HG02885 (cell line): ENCODE results near the gene LIPE.

Experiments
- ATAC-seq: cut with Tn5 transposase; IDR thresholded peaks from one replicate; pipeline ENCODE4 v1.9.1; 2021; ENCODE audit warnings: mild to moderate bottlenecking; ENCODE audit not compliant: unreplicated experiment, poor library complexity

The LIPE gene

GRCh38 chr19:42388851-42389489 is 38.2 kb downstream of the LIPE start:
- no peak for ATAC-seq

- ATAC-seq, result peak; percentile 42
These were observed 40.0 kb downstream of the LIPE start for GRCh38 chr19:42386974-42387707.

- ATAC-seq, result no peak
These were observed 47.0 kb downstream of the LIPE start for GRCh38 chr19:42380155-42380554.

GRCh38 chr19:42378225-42379215 is 48.7 kb downstream of the LIPE start:
- no peak for ATAC-seq

- ATAC-seq, result no peak
These were observed 51.0 kb downstream of the LIPE start for GRCh38 chr19:42376177-42376555.

GRCh38 chr19:42375415-42376176 is 51.6 kb downstream of the LIPE start:
- no peak for ATAC-seq

GRCh38 chr19:42374826-42375376 is 52.3 kb downstream of the LIPE start:
- ATAC-seq, result no peak

GRCh38 chr19:42370626-42371175 is 56.5 kb downstream of the LIPE start:
- ATAC-seq, result no peak

- ATAC-seq, result no peak
These were observed 57.1 kb downstream of the LIPE start for GRCh38 chr19:42370068-42370520.

GRCh38 chr19:42369433-42370067 is 57.6 kb downstream of the LIPE start:
- no peak for ATAC-seq

GRCh38 chr19:42368765-42369164 is 58.4 kb downstream of the LIPE start:
- ATAC-seq, result no peak

- ATAC-seq, result no peak
These were observed 58.8 kb downstream of the LIPE start for GRCh38 chr19:42368360-42368759.

- no peak for ATAC-seq
These were observed 59.3 kb downstream of the LIPE start for GRCh38 chr19:42367929-42368328.

GRCh38 chr19:42366673-42367072 is 60.5 kb downstream of the LIPE start:
- no peak for ATAC-seq

GRCh38 chr19:42363614-42364346 is 63.4 kb downstream of the LIPE start:
- no peak for ATAC-seq

- ATAC-seq, result no peak
These were observed 64.2 kb downstream of the LIPE start for GRCh38 chr19:42362891-42363440.

GRCh38 chr19:42362342-42362741 is 64.8 kb downstream of the LIPE start:
- ATAC-seq, result no peak

- ATAC-seq, result no peak
These were observed 65.7 kb downstream of the LIPE start for GRCh38 chr19:42361545-42361910.
